Adipocyte (in vitro differentiated cells): Measurements from ENCODE around the gene PRCP.

Source experiments
- DNase-seq: peaks from one replicate; pipeline ENCODE4 v3.0.0-alpha.2; 2015; ENCODE audit warnings: low read depth
- H3K27me3 ChIP-seq: replicated peaks from 2 replicates; pipeline ENCODE4 v1.7.0; 2013; ENCODE audit warnings: mild to moderate bottlenecking, low read length, moderate library complexity; ENCODE audit not compliant: control insufficient read depth, insufficient read depth
- H3K36me3 ChIP-seq: 2 replicates; pipeline ENCODE4 v1.7.0; 2013; ENCODE audit warnings: low read length, mild to moderate bottlenecking, moderate library complexity; ENCODE audit not compliant: control insufficient read depth, insufficient read depth, severe bottlenecking
- H3K4me1 ChIP-seq: 2 replicates; pipeline ENCODE4 v1.7.0; 2013; ENCODE audit warnings: mild to moderate bottlenecking, low read length, moderate library complexity; ENCODE audit not compliant: control insufficient read depth, insufficient read depth
- H3K4me3 ChIP-seq: 2 replicates; pipeline ENCODE4 v1.7.0; 2013; ENCODE audit warnings: mild to moderate bottlenecking, low read length, moderate library complexity
- H3K9ac ChIP-seq: 2 replicates; pipeline ENCODE4 v1.7.0; 2013; ENCODE audit warnings: mild to moderate bottlenecking, low read length, moderate library complexity
- H3K9me3 ChIP-seq: 2 replicates; pipeline ENCODE4 v1.7.0; 2013; ENCODE audit warnings: mild to moderate bottlenecking, low read length, moderate library complexity; ENCODE audit not compliant: control insufficient read depth

The PRCP gene

DNA sequence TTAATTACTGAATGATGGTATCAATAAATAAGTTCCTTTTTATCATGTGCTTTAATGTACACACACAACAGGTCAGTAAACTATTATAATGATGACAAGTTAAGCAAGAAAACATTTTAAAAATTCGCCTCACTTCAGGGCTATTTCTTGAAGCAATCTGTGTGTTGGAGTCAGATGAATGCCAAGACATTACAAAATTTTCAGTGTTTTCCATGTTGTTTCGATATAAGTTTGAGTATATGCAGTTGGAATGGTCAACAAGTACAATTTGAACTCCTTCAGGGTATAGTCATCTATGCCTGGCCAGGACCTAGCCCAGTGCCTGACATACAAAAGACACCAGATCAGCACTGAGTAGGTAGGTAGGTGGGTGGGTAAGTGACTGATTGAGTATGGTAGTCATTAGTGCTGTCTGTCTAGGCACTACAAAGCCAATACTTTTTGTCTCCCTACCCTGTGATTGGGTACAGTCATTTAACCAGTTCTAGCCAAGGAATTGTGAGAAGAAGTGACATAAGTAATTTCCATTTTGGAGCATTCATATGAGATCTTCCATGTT, 7.5 kb downstream of the PRCP start:
- no peaks in the 10 kb centered on the region for H3K36me3 ChIP-seq
- H3K9me3 ChIP-seq, result no peaks in the 10 kb centered on the region
- H3K4me3 ChIP-seq, result no peak overlapping the region
- no peaks in the 10 kb centered on the region for H3K27me3 ChIP-seq
- H3K4me1 ChIP-seq, result peaks cover 12% of the 10 kb centered on the region
- no peak for DNase-seq
- no peak overlapping the region for H3K9ac ChIP-seq

DNA sequence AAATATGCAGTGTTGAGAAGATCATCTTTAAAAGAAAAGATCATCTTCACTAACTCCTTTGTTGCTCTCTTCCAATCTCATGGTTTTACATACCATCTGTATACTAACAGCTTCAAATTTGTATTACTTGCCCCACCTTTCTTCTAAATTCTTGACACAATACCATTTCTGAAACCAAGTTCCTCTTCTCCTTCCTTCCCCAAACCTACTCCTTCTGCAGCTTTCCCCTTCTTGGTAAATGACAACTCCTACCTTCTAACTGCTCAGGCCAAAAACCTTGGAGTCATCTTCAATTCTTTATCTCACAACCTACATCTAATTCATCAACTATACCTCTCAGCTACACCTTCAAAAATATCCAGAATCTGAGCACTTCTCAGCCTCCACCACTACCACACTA, 9.3 kb downstream of the PRCP start:
- Histone ChIP-seq H3K36me3 (no peaks in the 10 kb centered on the region), H3K4me3 (no peak overlapping the region), H3K27me3 (no peaks in the 10 kb centered on the region), H3K9ac (no peak overlapping the region), H3K4me1 (peaks cover 12% of the 10 kb centered on the region), H3K9me3 (no peaks in the 10 kb centered on the region)
- DNase-seq, result no peak

DNA sequence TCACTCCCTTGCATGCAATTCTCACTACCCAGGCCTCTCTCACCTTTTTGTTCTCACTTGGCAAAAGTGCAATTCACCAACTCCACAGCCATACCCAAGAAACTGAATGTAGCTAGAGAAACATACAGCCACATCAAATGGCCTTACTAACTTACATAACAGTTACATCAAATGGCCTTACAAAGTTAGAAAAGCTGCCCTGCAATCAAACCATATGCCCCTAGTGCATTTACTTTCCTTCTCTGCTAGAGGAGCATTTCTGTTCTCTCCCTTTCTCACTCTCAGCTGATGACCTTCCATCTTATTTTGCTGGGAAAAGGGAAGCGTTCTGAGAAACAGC, 10.3 kb downstream of the PRCP start:
- no peaks in the 10 kb centered on the region for H3K27me3 ChIP-seq
- DNase-seq, result no peak
- H3K4me3 ChIP-seq, result no peak overlapping the region
- no peaks in the 10 kb centered on the region for H3K9me3 ChIP-seq
- peaks cover 12% of the 10 kb centered on the region for H3K4me1 ChIP-seq
- no peaks in the 10 kb centered on the region for H3K36me3 ChIP-seq
- no peak overlapping the region for H3K9ac ChIP-seq

DNA sequence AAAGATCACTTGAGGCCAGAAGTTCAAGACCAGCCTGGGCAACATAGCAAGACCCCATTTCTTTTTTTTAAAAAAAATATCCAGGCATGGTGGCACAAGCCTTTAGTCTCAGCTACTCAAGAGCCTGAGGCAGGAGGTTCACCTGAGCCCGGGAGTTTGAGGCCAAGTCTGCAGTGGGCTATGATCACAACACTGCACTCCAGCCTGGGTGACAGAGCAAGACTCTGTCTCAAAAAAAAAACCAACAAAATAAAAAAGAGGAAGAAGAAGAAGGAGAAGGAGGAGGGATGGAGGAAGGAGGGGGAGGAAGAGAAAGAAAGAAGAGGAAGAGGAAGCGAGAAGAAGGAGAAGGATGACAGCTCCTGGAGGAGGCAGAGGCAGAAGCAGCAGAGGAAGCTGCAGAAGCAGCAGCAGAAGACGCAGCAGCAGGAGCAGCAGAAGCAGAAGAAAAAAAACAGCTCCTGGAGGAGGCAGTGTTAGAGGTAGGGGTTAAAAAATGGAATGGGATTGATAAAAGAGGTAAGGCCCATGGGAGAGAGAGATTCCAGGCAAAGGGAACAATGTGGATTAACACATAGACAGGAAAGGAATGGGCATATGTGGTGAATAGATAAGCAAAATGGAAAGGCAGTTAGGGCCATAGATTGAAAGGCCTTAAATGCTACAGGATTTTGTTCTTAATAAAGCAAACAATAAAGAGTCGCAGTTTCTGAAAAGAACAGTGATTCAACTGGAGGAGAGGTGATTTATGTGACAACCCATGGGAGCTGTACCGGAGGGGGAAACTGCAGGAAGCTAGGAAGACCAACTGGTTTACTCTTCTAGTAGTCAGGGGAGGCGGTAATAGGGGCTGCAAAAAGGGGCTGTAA, 10.9 kb downstream of the PRCP start:
- Histone ChIP-seq H3K27me3 (no peaks in the 10 kb centered on the region), H3K9ac (no peak overlapping the region), H3K9me3 (no peaks in the 10 kb centered on the region), H3K36me3 (no peaks in the 10 kb centered on the region), H3K4me3 (no peak overlapping the region), H3K4me1 (peaks cover 12% of the 10 kb centered on the region)
- no peak for DNase-seq

DNA sequence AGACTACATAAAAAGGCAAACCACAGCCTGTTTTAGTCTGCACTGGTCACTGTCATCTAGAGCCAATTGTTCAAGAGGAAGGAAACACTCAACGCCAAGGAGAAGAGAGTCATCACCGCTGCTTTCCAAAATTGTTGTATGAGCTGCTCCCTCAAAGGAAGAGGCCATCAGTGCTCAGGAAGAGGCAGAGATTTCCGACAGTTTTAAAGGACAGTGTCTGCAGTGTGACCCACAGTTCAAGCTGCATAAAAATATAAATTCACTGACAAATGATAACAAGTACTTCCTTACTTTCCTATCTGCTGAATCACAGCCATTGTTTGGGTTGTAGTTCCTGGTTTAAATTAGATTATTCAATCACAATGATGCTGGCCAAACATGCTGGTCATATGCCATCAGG, 16.4 kb downstream of the PRCP start:
- Histone ChIP-seq H3K9me3 (no peaks in the 10 kb centered on the region), H3K4me3 (no peak overlapping the region), H3K36me3 (no peaks in the 10 kb centered on the region), H3K4me1 (no peaks in the 10 kb centered on the region), H3K27me3 (no peaks in the 10 kb centered on the region), H3K9ac (no peak overlapping the region)
- DNase-seq, result no peak

DNA sequence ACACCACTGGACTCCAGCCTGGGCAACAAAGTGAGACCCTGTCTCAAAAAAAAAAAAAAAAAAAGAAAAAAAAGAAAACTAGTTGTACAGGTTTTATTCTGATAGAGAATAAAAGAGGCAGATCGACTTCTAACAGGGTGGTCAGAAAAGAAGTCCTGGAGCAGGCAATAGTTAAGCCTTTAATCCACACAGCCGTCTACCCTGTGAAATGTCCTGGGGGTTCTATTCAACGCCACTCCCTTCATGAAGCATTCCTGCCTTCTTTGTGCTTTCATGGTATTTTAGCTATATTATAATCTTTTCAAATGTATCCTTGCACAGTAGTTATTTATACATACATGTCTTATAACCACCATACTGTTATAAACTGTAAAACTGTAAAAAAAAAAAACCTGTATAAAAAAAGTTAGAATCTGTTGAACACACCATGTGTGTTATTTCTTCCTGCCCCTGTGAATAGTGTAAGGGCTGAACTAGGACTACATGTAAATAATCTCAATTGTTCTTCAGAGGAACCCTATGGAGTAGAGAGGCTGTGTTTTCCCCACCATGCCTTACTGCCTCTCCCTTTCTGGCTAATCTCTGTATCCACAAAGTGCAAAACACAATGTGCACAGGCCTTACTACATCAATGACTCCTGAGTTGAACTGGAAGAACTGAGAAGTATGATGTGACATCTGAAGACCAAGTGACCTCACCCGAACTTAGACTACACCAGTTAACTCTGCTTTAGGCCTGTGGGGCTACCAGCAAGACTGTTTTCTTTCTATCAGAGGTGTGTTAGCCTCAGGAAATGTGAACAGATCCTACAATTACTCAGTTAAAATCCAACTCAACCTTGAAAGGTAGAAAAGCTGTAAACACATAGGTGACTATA, 25.3 kb downstream of the PRCP start:
- Histone ChIP-seq H3K4me3 (no peak overlapping the region), H3K9ac (no peak overlapping the region), H3K27me3 (no peaks in the 10 kb centered on the region), H3K9me3 (no peaks in the 10 kb centered on the region), H3K36me3 (no peaks in the 10 kb centered on the region), H3K4me1 (peaks cover 6% of the 10 kb centered on the region)
- no peak for DNase-seq

DNA sequence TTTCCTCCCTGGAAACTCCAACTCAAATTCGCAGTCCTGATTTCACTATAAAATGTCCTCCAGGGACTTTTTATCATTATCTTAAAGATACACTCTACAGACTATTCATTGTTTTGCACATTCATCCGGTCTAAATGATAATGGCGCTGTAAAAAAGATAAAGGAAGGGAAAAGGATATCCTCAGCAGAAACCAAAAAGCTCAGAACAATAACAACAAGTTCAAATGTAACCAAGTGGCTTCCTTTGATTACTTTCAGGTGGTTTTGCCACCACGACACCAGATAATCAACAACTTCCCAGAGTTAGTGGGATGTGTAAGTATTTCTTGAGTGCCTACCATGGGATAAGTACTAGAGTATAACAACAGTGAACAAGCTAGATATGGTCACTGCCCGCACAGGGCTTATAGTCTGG, 26.3 kb downstream of the PRCP start:
- Histone ChIP-seq H3K36me3 (no peaks in the 10 kb centered on the region), H3K27me3 (no peaks in the 10 kb centered on the region), H3K9ac (no peak overlapping the region), H3K4me3 (no peak overlapping the region), H3K4me1 (peaks cover 15% of the 10 kb centered on the region), H3K9me3 (no peaks in the 10 kb centered on the region)
- no peak for DNase-seq

DNA sequence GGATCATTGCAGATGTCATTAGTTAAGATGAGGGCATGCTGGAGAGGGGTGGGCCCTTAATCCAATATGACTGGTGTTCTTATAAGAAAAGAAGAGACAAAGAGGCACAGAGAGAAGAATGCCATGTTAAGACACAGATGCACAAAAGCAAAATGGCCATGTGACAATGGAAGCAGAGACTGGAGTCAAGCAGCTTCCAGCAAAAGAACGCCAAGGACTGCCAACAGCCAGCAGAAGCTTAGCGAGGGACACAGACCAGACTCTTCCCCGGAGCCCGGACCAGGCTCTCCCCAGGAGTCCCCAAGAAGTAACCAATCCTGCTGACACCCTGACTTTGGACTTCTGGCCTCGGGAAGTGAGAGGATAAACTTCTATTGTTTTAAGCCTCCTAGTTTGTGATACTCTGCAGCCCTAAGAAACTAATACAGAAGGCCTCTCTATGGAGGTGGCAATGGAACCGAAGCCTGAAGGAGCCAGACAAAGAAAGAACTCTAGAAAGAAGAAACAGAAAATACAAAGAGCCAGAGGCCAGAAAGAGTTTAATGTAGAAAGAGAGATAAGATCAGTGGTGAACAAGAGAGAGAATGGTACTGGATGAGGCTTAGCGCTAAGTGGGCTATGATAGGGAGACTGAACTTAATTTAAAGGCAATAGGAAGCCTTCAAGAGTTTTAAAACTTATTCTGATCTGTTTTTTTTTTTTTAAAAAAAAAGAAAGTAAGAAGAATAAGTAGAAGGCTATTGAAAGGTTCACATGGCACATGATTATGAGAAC, 27.7 kb downstream of the PRCP start:
- H3K4me1 ChIP-seq, result peaks cover 15% of the 10 kb centered on the region
- no peaks in the 10 kb centered on the region for H3K27me3 ChIP-seq
- no peaks in the 10 kb centered on the region for H3K36me3 ChIP-seq
- no peak overlapping the region for H3K4me3 ChIP-seq
- no peaks in the 10 kb centered on the region for H3K9me3 ChIP-seq
- H3K9ac ChIP-seq, result no peak overlapping the region
- no peak for DNase-seq

DNA sequence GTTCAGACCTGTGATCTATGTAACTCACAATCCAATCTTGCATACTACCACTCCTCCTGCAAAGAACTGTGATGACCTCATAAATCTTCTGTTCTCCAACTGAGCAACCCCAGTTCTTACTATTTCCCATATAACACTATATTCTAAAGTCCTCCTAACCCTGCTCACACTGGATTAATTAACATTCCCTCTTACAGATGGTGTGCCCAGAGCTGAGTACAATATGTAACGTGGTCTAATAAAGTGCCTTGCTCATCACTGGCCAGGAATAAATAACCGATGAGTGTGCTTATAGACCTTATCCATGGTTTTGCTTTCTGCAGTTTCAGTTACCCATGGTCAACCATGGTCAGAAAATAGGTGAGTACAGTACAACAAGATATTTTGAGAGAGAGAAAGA, 28.6 kb downstream of the PRCP start:
- Histone ChIP-seq H3K4me3 (no peak overlapping the region), H3K9me3 (no peaks in the 10 kb centered on the region), H3K9ac (no peak overlapping the region), H3K27me3 (no peaks in the 10 kb centered on the region), H3K4me1 (peaks cover 19% of the 10 kb centered on the region), H3K36me3 (no peaks in the 10 kb centered on the region)
- no peak for DNase-seq

DNA sequence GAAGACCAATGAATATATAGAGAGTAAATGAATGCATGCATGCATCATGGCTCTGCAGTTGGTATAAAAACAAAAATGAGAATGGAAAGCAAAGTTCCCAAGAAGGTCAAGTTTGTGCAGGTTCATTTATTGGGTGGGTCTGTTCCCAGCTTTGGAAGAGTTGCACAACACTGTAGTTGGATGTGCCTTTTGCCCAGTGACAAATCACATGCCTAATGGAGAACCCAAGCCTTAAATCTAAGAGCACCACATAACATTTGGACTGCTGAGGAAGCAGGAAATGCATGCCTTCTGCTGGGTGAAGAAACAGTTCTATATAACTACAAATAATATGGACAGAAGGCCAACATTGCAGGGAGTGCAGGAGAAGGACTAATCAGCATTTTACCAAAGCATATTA, 30.6 kb downstream of the PRCP start:
- DNase-seq, result peak; percentile 78
- no peaks in the 10 kb centered on the region for H3K36me3 ChIP-seq
- H3K4me3 ChIP-seq, result peak overlapping the region; percentile 55
- H3K9ac ChIP-seq, result peak overlapping the region; percentile 60
- peaks cover 25% of the 10 kb centered on the region for H3K4me1 ChIP-seq
- H3K9me3 ChIP-seq, result no peaks in the 10 kb centered on the region
- no peaks in the 10 kb centered on the region for H3K27me3 ChIP-seq
